ENCODE measurements around the gene B4GALT3. TPM values are rescaled to one million over a fixed set of nuclear protein-coding genes. Genes with fewer than 3 reads are reported as not detected.

Gene B4GALT3
- polyA plus RNA-seq, 3 donors, result 16.8 to 50.3 (median 21.0) TPM

- peaks cover 2 to 3% of the 10 kb centered on the region in 2 donors for H3K36me3 Mint-ChIP-seq
- H3K27ac Mint-ChIP-seq, result peak overlapping the region; percentile 13 to 97 (median 92)
- H2AFZ ChIP-seq (ENCODE audit: insufficient read depth, low read depth, low read length, poor library complexity, severe bottlenecking), result peak overlapping the region; percentile 84
- no peak for DNase-seq
- H3K9me3 ChIP-seq (replicated peaks in 1 of 2; ENCODE audit: control insufficient read depth in 1 of 2, insufficient read depth in 1 of 2, low read length in 2 of 2), result no peaks in the 10 kb centered on the region
- H3K27me3 ChIP-seq (ENCODE audit: control insufficient read depth in 2 of 2, insufficient read depth in 2 of 2, low read length in 2 of 2), result no peaks in the 10 kb centered on the region
- peak overlapping the region in 1 of 3 experiments; percentile 24 for H3K4me3 ChIP-seq (replicated peaks in 1 of 3; ENCODE audit: low read depth in 2 of 3, low read length in 3 of 3)
- no peaks in the 10 kb centered on the region for H3K27me3 Mint-ChIP-seq (ENCODE audit: low read depth in 3 of 3)
- H3K4me2 ChIP-seq (replicated peaks; ENCODE audit: extremely low read depth, low read length, poor library complexity, severe bottlenecking), result peak overlapping the region; percentile 33
- H3K4me1 Mint-ChIP-seq, result peaks cover 48% of the 10 kb centered on the region
- peak overlapping the region in 1 of 2 donors; percentile 88 for H3K27ac ChIP-seq (ENCODE audit: low read depth in 1 of 2, low read length in 2 of 2)
- H3K79me2 ChIP-seq (ENCODE audit: insufficient read depth, low read length), result peaks cover 49% of the 10 kb centered on the region
- no peaks in the 10 kb centered on the region for H3K36me3 ChIP-seq (replicated peaks in 1 of 2; ENCODE audit: control insufficient read depth in 1 of 2, insufficient read depth in 2 of 2, low read length in 2 of 2)
- TF ChIP-seq, protein P1, sequence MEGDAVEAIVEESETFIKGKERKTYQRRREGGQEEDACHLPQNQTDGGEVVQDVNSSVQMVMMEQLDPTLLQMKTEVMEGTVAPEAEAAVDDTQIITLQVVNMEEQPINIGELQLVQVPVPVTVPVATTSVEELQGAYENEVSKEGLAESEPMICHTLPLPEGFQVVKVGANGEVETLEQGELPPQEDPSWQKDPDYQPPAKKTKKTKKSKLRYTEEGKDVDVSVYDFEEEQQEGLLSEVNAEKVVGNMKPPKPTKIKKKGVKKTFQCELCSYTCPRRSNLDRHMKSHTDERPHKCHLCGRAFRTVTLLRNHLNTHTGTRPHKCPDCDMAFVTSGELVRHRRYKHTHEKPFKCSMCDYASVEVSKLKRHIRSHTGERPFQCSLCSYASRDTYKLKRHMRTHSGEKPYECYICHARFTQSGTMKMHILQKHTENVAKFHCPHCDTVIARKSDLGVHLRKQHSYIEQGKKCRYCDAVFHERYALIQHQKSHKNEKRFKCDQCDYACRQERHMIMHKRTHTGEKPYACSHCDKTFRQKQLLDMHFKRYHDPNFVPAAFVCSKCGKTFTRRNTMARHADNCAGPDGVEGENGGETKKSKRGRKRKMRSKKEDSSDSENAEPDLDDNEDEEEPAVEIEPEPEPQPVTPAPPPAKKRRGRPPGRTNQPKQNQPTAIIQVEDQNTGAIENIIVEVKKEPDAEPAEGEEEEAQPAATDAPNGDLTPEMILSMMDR (IDR thresholded peaks at IDR 0.05), result no peak
- H3K9me3 Mint-ChIP-seq, result no peaks in the 10 kb centered on the region
- H3K9ac ChIP-seq (ENCODE audit: insufficient read depth, low read length, poor library complexity, severe bottlenecking), result peak overlapping the region; percentile 36
- peaks cover 47 to 53% of the 10 kb centered on the region in 2 donors for H3K4me1 ChIP-seq (ENCODE audit: control insufficient read depth in 1 of 2, insufficient read depth in 2 of 2, low read length in 2 of 2)
- no peak overlapping the region for H3K4me3 Mint-ChIP-seq
- intact Hi-C loops (cut with micrococcal nuclease), result loop anchor here in 1 of 2 donors (2.0 to 5.0 kb wide), 3 partner anchors 41 to 91 kb away; partner anchors contain the start of genes ARHGAP30 and USF1
- H4K20me1 ChIP-seq (ENCODE audit: insufficient read depth, low read length), result no peaks in the 10 kb centered on the region
- no CpG with 5 or more reads among the region's 3 CpGs for WGBS (ENCODE audit: insufficient coverage)
These were observed 39.4 kb downstream of the B4GALT3 start for GRCh38 chr1:161137881-161138280.

DNA sequence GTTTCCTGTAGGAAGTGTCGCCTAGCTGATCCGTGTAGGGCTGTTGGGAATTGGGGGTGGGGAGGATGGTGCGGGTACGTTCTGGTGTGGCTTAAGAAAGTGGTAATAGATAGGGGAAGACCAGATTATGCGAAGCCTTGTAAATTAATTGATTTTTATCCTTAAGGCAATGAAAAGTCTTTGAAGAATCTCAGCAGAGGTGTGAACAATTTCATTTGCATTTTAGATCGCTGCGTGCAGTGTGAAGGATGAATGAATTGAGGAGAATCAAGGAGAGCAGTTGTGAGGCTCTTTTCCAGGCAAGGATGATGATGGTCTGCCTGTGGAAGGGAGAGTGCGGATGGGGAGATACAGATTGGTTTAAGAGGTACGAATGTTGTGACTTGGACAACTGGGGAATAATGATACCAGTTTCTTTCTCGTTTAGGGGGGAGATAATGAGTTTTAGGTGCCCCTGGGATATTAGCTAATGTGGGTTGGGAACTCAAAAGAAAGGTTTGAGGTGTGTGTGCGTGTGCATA, 44.0 kb downstream of the B4GALT3 start:
- intact Hi-C loops (cut with micrococcal nuclease), result loop anchor here (2.0 to 5.0 kb wide), 2 partner anchors 14 to 61 kb away; partner anchors contain the start of genes NIT1 (in 1 of the 2) and PFDN2 (in 1 of the 2)
- no peaks in the 10 kb centered on the region for H3K27me3 ChIP-seq (ENCODE audit: control insufficient read depth in 2 of 2, insufficient read depth in 2 of 2, low read length in 2 of 2)
- no peak overlapping the region for H3K27ac Mint-ChIP-seq
- no peak for DNase-seq
- H4K20me1 ChIP-seq (ENCODE audit: insufficient read depth, low read length), result peaks cover 4% of the 10 kb centered on the region
- peak overlapping the region; percentile 100 for H3K4me2 ChIP-seq (replicated peaks; ENCODE audit: extremely low read depth, low read length, poor library complexity, severe bottlenecking)
- peaks cover 22 to 25% of the 10 kb centered on the region in 2 donors for H3K36me3 Mint-ChIP-seq
- H3K9me3 ChIP-seq (replicated peaks in 1 of 2; ENCODE audit: control insufficient read depth in 1 of 2, insufficient read depth in 1 of 2, low read length in 2 of 2), result no peaks in the 10 kb centered on the region
- WGBS (ENCODE audit: insufficient coverage), result 8% methylated on average over 11 of the region's 11 CpGs
- peaks cover 65% of the 10 kb centered on the region for H3K4me1 Mint-ChIP-seq
- TF ChIP-seq, protein P1 (IDR thresholded peaks at IDR 0.05), result no peak
- peak overlapping the region; percentile 84 for H2AFZ ChIP-seq (ENCODE audit: insufficient read depth, low read depth, low read length, poor library complexity, severe bottlenecking)
- H3K79me2 ChIP-seq (ENCODE audit: insufficient read depth, low read length), result peaks cover 92% of the 10 kb centered on the region
- H3K4me1 ChIP-seq (ENCODE audit: control insufficient read depth in 1 of 2, insufficient read depth in 2 of 2, low read length in 2 of 2), result peaks cover 54 to 72% of the 10 kb centered on the region in 2 donors
- H3K4me3 ChIP-seq (replicated peaks in 1 of 3; ENCODE audit: low read depth in 2 of 3, low read length in 3 of 3), result peak overlapping the region; percentile 81 to 98 (median 95)
- peak overlapping the region; percentile 86 for H3K9ac ChIP-seq (ENCODE audit: insufficient read depth, low read length, poor library complexity, severe bottlenecking)
- peaks cover 0 to 2% (median 0%) of the 10 kb centered on the region in 3 donors for H3K27me3 Mint-ChIP-seq (ENCODE audit: low read depth in 3 of 3)
- peaks cover 8 to 26% of the 10 kb centered on the region in 2 donors for H3K36me3 ChIP-seq (replicated peaks in 1 of 2; ENCODE audit: control insufficient read depth in 1 of 2, insufficient read depth in 2 of 2, low read length in 2 of 2)
- H3K27ac ChIP-seq (ENCODE audit: low read depth in 1 of 2, low read length in 2 of 2), result peak overlapping the region; percentile 94 to 95
- no peaks in the 10 kb centered on the region for H3K9me3 Mint-ChIP-seq
- no peak overlapping the region for H3K4me3 Mint-ChIP-seq
